SK-N-SH treated with all-trans-retinoic acid at 6 μM for 48 hours (cell line): ENCODE data around the gene KNCN.

ENCODE experiments used
- ATAC-seq: fragments of 200-7000 bp; cut with Tn5 transposase; 3 replicates; pipeline ENCODE4 v1.9.1; 2020; ENCODE audit warnings: mild to moderate bottlenecking, moderate library complexity
- ARNTL ChIP-seq: fragments of 450-650 bp; formaldehyde crosslinking; IDR thresholded peaks from 2 replicates; pipeline ENCODE4 v1.5.0; 2020; ENCODE audit warnings: low read depth, mild to moderate bottlenecking, moderate library complexity, borderline replicate concordance
- BACH2 ChIP-seq: fragments of 250-450 bp; sonication (Bioruptor Pico); IDR thresholded peaks from 2 replicates; pipeline ENCODE4 v1.9.0; 2021; ENCODE audit warnings: mild to moderate bottlenecking, borderline replicate concordance
- CSDC2 ChIP-seq: fragments of 250-450 bp; sonication (Bioruptor Pico); IDR thresholded peaks from 2 replicates; pipeline ENCODE4 v1.5.0; 2020; ENCODE audit warnings: mild to moderate bottlenecking, moderate library complexity
- ESRRG ChIP-seq: fragments of 250-450 bp; sonication (Bioruptor Pico); IDR thresholded peaks from 2 replicates; pipeline ENCODE4 v1.6.1; 2021; ENCODE audit warnings: mild to moderate bottlenecking
- GLIS3 ChIP-seq: fragments of 250-450 bp; sonication (Bioruptor Pico); IDR thresholded peaks from 2 replicates; pipeline ENCODE4 v1.5.0; 2020; ENCODE audit warnings: mild to moderate bottlenecking, moderate library complexity
- ISL1 ChIP-seq: fragments of 250-450 bp; sonication (Bioruptor Pico); IDR thresholded peaks from 2 replicates; pipeline ENCODE4 v2.1.2; 2022; ENCODE audit warnings: mild to moderate bottlenecking, moderate library complexity
- RARB ChIP-seq: fragments of 250-450 bp; sonication (Bioruptor Pico); IDR thresholded peaks from 2 replicates; pipeline ENCODE4 v1.8.0; 2021; ENCODE audit warnings: mild to moderate bottlenecking, moderate library complexity
- SNAI2 ChIP-seq: fragments of 250-450 bp; sonication (Bioruptor Pico); IDR thresholded peaks from 2 replicates; pipeline ENCODE4 v1.5.0; 2020; ENCODE audit warnings: mild to moderate bottlenecking, moderate library complexity
- TCF4 ChIP-seq: fragments of 250-450 bp; sonication (Bioruptor Pico); IDR thresholded peaks from 2 replicates; pipeline ENCODE4 v1.8.0; 2021; ENCODE audit warnings: mild to moderate bottlenecking, moderate library complexity, borderline replicate concordance
- TOX ChIP-seq: fragments of 250-450 bp; sonication (Bioruptor Pico); IDR thresholded peaks from 2 replicates; pipeline ENCODE4 v1.8.0; 2021; ENCODE audit warnings: mild to moderate bottlenecking, moderate library complexity, borderline replicate concordance
- TSHZ2 ChIP-seq: fragments of 250-450 bp; sonication (Bioruptor Pico); IDR thresholded peaks from 2 replicates; pipeline ENCODE4 v1.5.0; 2020; ENCODE audit warnings: mild to moderate bottlenecking, moderate library complexity
- ZC3H10 ChIP-seq: fragments of 250-450 bp; sonication (Bioruptor Pico); IDR thresholded peaks from 2 replicates; pipeline ENCODE4 v1.5.1; 2021; ENCODE audit warnings: mild to moderate bottlenecking, moderate library complexity
- ZFP3 ChIP-seq: fragments of 250-450 bp; sonication (Bioruptor Pico); IDR thresholded peaks from 2 replicates; pipeline ENCODE4 v1.5.0; 2020; ENCODE audit warnings: mild to moderate bottlenecking, moderate library complexity
- ZFP30 ChIP-seq: fragments of 450-650 bp; formaldehyde crosslinking; IDR thresholded peaks from 2 replicates; pipeline ENCODE4 v1.5.0; 2022; ENCODE audit warnings: mild to moderate bottlenecking, moderate library complexity
- ZNF565 ChIP-seq: fragments of 450-650 bp; formaldehyde crosslinking; conservative IDR thresholded peaks from 2 replicates; pipeline ENCODE4 v1.5.0; 2020; ENCODE audit warnings: low read depth, mild to moderate bottlenecking, moderate library complexity
- ZNF70 ChIP-seq: fragments of 450-650 bp; formaldehyde crosslinking; IDR thresholded peaks from 2 replicates; pipeline ENCODE4 v1.5.0; 2020; ENCODE audit warnings: mild to moderate bottlenecking, moderate library complexity
- ZNF8 ChIP-seq: fragments of 450-650 bp; formaldehyde crosslinking; IDR thresholded peaks from 2 replicates; pipeline ENCODE4 v1.5.0; 2020; ENCODE audit warnings: mild to moderate bottlenecking, moderate library complexity
- TF ChIP-seq, protein P1 (sequence below): fragments of 250-450 bp; sonication (Bioruptor Pico); IDR thresholded peaks from 2 replicates; pipeline ENCODE4 v1.5.1; 2020; ENCODE audit warnings: low read depth, mild to moderate bottlenecking, moderate library complexity
- TF ChIP-seq, protein P2 (sequence below): fragments of 250-450 bp; sonication (Bioruptor Pico); IDR thresholded peaks from 2 replicates; pipeline ENCODE4 v1.8.0; 2021; ENCODE audit warnings: low read depth, mild to moderate bottlenecking, moderate library complexity, borderline replicate concordance
- TF ChIP-seq, protein P3 (sequence below): fragments of 250-450 bp; sonication (Bioruptor Pico); IDR thresholded peaks from 2 replicates; pipeline ENCODE4 v1.8.0; 2020; ENCODE audit warnings: mild to moderate bottlenecking, moderate library complexity, borderline replicate concordance
- TF ChIP-seq, protein P4 (sequence below): fragments of 250-450 bp; sonication (Bioruptor Pico); IDR thresholded peaks from 2 replicates; pipeline ENCODE4 v1.5.1; 2021; ENCODE audit warnings: mild to moderate bottlenecking, moderate library complexity

KNCN gene

GRCh38 chr1:46525253-46525983 is 26.0 kb downstream of the KNCN start (continued):
- TF ChIP-seq, protein P1, sequence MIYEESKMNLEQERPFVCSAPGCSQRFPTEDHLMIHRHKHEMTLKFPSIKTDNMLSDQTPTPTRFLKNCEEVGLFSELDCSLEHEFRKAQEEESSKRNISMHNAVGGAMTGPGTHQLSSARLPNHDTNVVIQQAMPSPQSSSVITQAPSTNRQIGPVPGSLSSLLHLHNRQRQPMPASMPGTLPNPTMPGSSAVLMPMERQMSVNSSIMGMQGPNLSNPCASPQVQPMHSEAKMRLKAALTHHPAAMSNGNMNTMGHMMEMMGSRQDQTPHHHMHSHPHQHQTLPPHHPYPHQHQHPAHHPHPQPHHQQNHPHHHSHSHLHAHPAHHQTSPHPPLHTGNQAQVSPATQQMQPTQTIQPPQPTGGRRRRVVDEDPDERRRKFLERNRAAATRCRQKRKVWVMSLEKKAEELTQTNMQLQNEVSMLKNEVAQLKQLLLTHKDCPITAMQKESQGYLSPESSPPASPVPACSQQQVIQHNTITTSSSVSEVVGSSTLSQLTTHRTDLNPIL (CRISPR knock-in tag), result no peak
- TF ChIP-seq ZNF70 (CRISPR knock-in tag) (no peak), ZNF565 (no peak), TCF4 (CRISPR knock-in tag) (no peak), TOX (CRISPR knock-in tag) (no peak), CSDC2 (CRISPR knock-in tag) (no peak), SNAI2 (CRISPR knock-in tag) (no peak), RARB (no peak), ESRRG (CRISPR knock-in tag) (no peak), ARNTL (CRISPR knock-in tag) (no peak)
- TF ChIP-seq, protein P2, sequence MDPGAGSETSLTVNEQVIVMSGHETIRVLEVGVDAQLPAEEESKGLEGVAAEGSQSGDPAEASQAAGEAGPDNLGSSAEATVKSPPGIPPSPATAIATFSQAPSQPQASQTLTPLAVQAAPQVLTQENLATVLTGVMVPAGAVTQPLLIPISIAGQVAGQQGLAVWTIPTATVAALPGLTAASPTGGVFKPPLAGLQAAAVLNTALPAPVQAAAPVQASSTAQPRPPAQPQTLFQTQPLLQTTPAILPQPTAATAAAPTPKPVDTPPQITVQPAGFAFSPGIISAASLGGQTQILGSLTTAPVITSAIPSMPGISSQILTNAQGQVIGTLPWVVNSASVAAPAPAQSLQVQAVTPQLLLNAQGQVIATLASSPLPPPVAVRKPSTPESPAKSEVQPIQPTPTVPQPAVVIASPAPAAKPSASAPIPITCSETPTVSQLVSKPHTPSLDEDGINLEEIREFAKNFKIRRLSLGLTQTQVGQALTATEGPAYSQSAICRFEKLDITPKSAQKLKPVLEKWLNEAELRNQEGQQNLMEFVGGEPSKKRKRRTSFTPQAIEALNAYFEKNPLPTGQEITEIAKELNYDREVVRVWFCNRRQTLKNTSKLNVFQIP, result no peak
- TF ChIP-seq, all 23 proteins: peak for 0

DNA sequence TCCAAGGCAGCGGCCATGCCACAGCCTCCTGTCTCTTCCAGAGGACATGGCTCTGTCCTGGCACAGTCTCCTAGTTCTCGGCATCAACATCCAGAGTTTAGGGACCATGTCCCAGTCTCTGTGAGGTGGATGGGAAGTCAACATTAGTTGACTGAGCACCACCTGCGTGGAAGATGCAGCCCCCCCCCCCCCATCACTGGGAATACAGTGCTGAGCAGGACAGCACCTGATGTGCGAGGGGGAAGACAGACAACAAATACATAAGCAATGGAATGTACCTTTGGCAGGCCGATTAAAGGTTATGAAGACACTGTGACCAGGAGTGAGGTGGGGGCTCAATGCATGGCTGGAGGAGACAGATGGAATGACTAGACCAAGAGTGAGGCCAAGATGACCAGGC is 26.6 kb downstream of the KNCN start:
- no peak for TF ChIP-seq RARB
- TF ChIP-seq, protein P3, sequence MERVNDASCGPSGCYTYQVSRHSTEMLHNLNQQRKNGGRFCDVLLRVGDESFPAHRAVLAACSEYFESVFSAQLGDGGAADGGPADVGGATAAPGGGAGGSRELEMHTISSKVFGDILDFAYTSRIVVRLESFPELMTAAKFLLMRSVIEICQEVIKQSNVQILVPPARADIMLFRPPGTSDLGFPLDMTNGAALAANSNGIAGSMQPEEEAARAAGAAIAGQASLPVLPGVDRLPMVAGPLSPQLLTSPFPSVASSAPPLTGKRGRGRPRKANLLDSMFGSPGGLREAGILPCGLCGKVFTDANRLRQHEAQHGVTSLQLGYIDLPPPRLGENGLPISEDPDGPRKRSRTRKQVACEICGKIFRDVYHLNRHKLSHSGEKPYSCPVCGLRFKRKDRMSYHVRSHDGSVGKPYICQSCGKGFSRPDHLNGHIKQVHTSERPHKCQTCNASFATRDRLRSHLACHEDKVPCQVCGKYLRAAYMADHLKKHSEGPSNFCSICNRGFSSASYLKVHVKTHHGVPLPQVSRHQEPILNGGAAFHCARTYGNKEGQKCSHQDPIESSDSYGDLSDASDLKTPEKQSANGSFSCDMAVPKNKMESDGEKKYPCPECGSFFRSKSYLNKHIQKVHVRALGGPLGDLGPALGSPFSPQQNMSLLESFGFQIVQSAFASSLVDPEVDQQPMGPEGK (CRISPR knock-in tag), result no peak
- TF ChIP-seq ZNF565, result no peak
- TF ChIP-seq SNAI2 (CRISPR knock-in tag), result no peak
- no peak for TF ChIP-seq BACH2 (CRISPR knock-in tag)
- TF ChIP-seq ISL1 (CRISPR knock-in tag), result no peak
- TF ChIP-seq ZC3H10 (CRISPR knock-in tag), result no peak
- TF ChIP-seq GLIS3 (CRISPR knock-in tag), result no peak
- TF ChIP-seq ZFP30, result no peak
- TF ChIP-seq ZFP3 (CRISPR knock-in tag), result no peak
- TF ChIP-seq, protein P2, result no peak
- no peak for TF ChIP-seq CSDC2 (CRISPR knock-in tag)
- TF ChIP-seq TSHZ2 (CRISPR knock-in tag), result no peak
- TF ChIP-seq, protein P1 (CRISPR knock-in tag), result no peak
- TF ChIP-seq, protein P4, sequence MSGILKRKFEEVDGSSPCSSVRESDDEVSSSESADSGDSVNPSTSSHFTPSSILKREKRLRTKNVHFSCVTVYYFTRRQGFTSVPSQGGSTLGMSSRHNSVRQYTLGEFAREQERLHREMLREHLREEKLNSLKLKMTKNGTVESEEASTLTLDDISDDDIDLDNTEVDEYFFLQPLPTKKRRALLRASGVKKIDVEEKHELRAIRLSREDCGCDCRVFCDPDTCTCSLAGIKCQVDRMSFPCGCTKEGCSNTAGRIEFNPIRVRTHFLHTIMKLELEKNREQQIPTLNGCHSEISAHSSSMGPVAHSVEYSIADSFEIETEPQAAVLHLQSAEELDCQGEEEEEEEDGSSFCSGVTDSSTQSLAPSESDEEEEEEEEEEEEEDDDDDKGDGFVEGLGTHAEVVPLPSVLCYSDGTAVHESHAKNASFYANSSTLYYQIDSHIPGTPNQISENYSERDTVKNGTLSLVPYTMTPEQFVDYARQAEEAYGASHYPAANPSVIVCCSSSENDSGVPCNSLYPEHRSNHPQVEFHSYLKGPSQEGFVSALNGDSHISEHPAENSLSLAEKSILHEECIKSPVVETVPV (CRISPR knock-in tag), result no peak
- TF ChIP-seq TOX (CRISPR knock-in tag), result no peak
- no peak for TF ChIP-seq TCF4 (CRISPR knock-in tag)
- TF ChIP-seq ZNF70 (CRISPR knock-in tag), result no peak
- TF ChIP-seq ZNF8, result no peak
- TF ChIP-seq, all 23 proteins: peak for 0
- ATAC-seq, result no peak
